ENCODE measurements around the gene PTPN13.

The PTPN13 gene

DNA sequence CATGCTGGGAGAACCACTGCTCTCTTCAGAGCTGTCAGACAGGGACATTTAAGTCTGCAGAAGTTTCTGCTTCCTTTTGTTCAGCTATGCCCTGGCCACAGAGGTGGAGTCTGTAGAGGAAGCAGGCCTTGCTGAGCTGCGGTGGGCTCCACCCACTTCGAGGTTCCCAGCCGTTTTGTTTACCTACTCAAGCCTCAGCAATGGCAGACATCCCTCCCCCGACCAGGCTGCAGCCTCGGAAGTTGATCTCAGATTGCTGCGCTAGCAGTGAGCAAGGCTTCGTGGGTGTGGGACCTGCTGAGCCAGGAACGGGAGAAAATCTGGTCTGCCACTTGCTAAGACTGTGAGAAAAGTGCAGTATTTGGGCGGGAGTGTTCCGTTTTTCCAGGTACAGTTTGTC lies 136.2 kb downstream of the PTPN13 start:
- DNase-seq, result peak; percentile 2

DNA sequence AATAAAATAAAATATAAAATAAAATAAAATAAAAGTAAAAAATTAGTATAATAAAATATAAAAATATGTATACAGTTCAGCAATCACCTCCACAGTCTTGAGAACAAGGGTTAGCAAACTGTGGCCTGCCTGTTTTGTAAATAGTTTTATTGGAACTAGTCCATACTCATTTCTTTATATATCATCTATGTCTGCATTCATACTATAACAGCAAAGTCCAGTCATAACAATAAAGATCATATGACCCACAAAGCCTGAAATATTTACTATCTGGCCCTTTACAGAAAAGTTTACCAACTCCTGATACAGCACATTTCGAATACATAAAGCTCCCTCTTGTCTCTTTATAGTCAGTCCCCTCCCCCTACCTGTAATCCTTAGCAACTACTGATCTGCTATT lies 143.1 kb downstream of the PTPN13 start:
- no peak for DNase-seq

- no peak for DNase-seq
Observed at GRCh38 chr4:86741846-86742245, 147.7 kb downstream of the PTPN13 start.

DNA sequence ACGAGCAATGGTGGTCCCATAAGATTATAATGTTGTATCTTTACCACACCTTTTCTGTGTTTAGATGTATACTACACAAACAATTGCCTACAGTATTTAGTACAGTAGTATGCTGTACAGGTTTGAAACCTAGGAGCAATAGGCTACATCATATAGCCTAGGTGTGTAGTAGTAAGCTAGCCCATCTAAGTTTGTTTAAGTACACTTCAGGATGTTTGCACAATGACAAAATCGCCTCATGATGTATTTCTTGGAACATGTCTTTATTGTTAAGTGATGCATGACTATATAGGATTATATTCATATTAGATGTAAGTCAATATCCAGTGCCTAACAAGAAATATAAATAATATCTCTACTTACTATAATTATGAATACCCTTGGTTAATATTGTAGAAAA lies 150.5 kb downstream of the PTPN13 start:
- DNase-seq, result no peak

DNA sequence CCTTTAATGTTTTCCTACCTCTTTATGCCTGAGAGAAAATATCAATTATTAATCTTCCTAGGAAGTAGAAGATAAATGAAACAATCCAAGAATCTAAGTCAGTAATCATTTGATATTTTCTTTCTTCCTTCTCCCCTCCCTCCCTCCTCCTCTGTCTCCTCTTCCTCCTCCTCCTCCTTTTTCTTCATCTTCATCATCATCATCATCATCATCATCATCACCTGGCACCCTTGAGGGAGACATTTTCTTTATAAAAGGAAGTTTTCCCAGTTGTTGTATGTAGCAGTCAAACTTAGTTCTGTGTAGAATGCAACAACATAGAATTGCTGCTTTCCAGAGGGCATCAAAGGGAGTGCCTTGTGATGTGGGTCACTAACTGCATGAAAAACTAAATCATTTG lies 155.0 kb downstream of the PTPN13 start:
- no peak for DNase-seq

DNA sequence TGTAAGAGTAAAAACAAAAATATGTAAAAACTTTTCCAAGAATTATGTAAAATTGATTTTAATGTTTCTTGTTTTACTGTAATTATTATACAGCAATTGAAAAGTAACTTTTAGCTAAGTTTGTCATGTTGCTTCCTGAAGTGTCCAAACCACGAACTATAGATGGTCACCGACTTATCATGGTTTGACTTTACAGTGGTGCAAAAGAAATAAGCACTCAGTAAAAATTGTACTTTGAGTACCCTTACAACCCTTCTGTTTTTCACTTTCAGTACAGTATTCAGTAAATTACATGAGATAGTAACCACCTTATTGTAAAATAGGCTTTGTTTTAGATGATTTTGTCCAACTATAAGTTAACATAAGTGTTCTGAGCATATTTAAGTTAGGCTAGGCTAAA lies 161.3 kb downstream of the PTPN13 start:
- no peak for DNase-seq

- no peak for DNase-seq
Observed at GRCh38 chr4:86757468-86757867, 163.4 kb downstream of the PTPN13 start.

DNA sequence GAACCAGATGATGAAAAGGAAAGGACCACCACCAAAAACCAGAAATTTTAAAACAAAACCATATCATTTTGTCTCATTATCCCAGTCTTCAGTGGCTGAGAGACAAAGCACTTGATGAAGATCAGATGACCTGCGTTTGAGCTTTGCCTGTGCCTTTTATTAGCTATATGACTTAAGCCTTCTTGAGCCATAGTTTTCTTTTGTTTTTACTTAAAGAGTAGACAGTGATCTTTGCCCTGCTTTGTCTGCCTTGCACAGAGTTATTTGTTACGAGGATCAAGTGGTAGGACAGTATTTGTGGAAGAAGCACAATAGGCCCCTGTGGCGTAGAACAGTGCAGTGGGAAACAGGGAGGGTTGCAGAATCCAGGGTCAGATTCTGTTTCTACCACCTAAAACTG lies 165.2 kb downstream of the PTPN13 start:
- DNase-seq, result no peak

- no peak for DNase-seq
Observed at GRCh38 chr4:86762649-86763048, 168.5 kb downstream of the PTPN13 start.

GRCh38 chr4:86769794-86770193 lies 175.7 kb downstream of the PTPN13 start:
- no peak for DNase-seq

DNA sequence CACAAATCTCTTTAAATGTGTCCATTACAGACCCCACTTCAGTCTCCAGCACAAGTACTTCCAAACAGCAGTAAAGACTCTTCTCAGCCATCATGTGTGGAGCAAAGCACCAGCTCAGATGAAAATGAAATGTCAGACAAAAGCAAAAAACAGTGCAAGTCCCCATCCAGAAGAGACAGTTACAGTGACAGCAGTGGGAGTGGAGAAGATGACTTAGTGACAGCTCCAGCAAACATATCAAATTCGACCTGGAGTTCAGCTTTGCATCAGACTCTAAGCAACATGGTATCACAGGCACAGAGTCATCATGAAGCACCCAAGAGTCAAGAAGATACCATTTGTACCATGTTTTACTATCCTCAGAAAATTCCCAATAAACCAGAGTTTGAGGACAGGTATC lies 177.0 kb downstream of the PTPN13 start:
- DNase-seq, result no peak

DNA sequence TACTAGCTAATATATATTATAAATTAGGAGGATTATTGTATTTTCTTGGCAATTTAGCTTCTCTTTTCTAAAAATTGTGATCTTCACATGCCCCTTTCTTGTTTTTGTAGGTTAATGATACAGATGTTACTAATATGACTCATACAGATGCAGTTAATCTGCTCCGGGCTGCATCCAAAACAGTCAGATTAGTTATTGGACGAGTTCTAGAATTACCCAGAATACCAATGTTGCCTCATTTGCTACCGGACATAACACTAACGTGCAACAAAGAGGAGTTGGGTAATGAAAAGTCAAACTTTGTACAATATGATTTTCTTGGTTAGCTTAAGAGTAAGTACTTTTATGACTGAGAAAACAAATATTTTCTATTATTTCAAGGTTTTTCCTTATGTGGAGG lies 180.9 kb downstream of the PTPN13 start:
- DNase-seq, result no peak

DNA sequence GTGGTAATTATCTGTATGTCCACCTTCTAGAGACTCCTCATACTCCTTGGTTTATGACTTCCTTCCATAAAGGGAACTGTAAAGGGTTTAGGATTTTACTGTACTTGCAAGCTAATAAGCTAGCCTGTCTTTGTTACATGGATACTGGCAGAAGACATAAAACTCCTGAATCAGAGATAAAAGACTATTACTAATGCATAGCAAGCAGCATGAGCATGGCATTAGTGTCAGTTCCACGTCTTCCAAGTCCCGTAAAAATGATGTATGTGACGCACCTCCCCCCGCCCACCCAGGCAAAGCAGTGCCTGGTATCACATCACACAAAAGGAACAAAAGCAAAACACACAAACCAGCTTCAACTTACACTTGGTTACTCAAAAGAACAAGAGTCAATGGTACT lies 184.1 kb downstream of the PTPN13 start:
- DNase-seq, result no peak

- no peak for DNase-seq
Observed at GRCh38 chr4:86788826-86789225, 194.7 kb downstream of the PTPN13 start.

DNA sequence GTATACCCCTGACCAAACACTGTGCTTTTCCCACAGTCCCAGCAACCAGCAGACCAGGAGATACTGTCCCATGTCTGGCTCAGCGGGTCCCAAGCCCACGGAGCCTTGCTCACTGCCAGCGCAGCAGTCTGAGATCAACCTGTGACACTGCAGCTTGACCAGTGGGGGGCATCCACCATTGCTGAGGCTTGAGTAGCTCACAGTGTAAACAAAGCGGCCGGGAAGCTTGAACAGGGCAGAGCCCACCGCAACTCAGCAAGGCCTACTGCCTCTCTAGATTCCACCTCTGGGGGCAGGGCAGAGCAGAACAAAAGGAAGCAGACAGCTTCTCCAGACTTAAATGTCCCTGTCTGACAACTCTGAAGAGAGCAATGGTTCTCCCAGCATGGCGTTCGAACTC lies 197.0 kb downstream of the PTPN13 start:
- DNase-seq, result no peak

DNA sequence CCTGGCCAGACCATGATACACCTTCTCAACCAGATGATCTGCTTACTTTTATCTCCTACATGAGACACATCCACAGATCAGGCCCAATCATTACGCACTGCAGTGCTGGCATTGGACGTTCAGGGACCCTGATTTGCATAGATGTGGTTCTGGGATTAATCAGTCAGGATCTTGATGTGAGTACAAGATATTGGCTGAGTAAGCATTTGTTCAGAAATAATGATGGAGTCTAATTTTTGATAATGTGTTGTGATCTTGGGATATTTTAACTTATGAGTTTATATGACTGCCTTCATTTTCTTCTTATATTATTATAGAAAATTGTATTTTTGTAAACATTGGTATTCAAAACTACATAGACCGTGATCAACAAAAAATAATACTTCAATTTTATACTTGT lies 215.7 kb downstream of the PTPN13 start:
- no peak for DNase-seq

DNA sequence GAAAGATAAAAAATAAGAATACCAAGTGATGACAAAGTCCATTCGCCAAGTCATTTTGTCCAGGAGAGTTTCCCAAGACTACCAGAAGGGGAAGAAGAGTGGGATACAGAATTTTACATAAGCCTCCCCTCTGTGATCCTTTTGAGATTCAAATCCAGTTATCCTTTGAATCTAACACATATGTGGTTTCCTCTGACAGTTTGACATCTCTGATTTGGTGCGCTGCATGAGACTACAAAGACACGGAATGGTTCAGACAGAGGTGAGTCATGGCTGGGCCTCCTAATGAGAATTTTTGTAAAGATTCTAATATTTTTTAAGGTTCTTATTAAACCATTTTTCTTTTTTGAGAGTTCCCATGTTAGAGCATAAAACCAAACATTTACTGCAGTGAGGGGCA lies 216.7 kb downstream of the PTPN13 start:
- DNase-seq, result no peak

GRCh38 chr4:86815653-86816052 lies 221.5 kb downstream of the PTPN13 start:
- no peak for DNase-seq

DNA sequence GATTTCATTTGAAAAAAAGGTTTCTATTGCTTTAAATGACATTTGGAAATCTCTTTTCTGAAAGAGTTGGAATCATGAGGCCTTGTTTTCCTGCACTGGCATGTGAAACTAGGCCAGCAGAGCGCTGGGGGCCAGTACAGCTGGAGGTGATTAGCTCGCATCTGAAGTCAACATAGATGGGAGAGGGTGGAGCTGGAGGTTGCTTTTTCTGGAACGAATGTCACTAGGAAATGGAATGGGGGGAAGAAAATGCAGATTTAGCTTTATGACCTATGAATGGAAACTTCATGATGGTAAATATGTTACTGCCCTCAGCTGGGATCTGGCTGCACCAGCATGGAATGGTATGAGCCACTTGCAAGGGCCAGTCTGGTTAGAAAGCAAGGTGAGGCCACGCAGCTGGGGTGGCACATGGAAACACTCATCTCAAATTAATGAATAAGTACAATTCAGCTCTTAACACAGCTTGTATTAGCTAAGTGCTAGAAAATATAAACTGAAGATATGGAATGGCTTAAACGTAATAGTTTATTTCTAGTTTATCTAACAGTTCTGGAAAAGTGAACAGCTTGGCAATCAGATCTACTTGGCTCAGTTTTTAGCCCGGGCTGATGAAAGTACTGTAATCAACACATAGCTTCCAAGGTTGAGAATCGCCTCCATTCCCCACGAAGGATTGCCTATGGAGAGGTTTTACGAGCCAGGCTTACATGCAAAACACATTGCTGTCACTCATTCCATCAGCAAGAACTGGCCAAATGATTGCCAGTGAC lies 222.6 kb downstream of the PTPN13 start:
- DNase-seq, result no peak

GRCh38 chr4:86818211-86818610 lies 224.1 kb downstream of the PTPN13 start:
- DNase-seq, result no peak

DNA sequence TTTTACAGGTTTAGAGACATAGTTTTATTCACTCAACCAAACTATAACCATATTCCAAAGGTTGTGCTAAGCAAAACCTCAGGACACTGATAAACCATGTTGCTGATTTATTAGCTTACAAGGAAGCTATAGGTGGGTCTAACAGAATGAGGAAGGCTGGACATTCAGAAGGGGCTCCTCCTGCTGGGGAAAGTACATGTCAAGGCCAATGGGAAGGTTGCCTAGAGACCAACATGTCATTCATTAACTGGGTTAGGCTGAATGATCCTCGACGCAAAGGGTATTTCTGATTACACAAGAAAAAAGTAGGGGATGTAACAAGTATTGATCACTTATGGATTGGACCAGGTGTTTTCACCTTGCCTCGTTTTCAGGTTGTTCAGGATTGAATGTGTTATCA lies 224.7 kb downstream of the PTPN13 start:
- no peak for DNase-seq

- no peak for DNase-seq
Observed at GRCh38 chr4:86819561-86819960, 225.4 kb downstream of the PTPN13 start.

GRCh38 chr4:86821151-86821550 lies 227.0 kb downstream of the PTPN13 start:
- no peak for DNase-seq

DNA sequence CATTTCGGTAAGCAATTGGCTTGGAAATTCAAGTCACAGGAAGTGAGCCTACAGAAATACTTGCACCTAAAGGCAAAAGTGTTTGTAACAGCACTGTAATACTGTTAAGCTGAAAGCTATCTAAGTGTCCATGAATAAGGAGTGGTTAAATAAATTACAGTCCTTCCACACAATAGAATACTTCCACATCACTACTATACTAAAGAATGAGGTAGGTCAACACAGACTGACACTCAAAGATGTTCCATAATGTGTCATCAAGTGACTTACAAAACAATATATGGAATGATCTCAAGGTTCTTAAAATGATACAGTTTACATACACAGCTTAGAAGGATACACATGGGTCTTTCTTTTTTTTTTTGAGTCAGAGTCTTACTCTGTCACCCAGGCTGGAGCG lies 228.0 kb downstream of the PTPN13 start:
- no peak for DNase-seq

- DNase-seq, result no peak
Observed at GRCh38 chr4:86825511-86825910, 231.4 kb downstream of the PTPN13 start.

Measured in RPMI8226 (cell line).